OCI-LY3 (cell line): Measurements from ENCODE around the gene PAMR1.
A peak's percentile ranks its signal among the peaks of the same experiment; 100 is the strongest.

Experiments used
- CTCF ChIP-seq: fragments of 200-600, 300-600 bp; sonication (generic); IDR thresholded peaks from 2 replicates; pipeline ENCODE4 v1.5.1; 2014; ENCODE audit warnings: antibody characterized with exemption, low read length, low read depth
- EZH2phosphoT487 ChIP-seq: fragments of 200-600 bp; shearing (Covaris generic); IDR thresholded peaks from 2 replicates; pipeline ENCODE4 v1.6.1; 2018; ENCODE audit warnings: antibody characterized with exemption, mixed run types, low read depth

DNA sequence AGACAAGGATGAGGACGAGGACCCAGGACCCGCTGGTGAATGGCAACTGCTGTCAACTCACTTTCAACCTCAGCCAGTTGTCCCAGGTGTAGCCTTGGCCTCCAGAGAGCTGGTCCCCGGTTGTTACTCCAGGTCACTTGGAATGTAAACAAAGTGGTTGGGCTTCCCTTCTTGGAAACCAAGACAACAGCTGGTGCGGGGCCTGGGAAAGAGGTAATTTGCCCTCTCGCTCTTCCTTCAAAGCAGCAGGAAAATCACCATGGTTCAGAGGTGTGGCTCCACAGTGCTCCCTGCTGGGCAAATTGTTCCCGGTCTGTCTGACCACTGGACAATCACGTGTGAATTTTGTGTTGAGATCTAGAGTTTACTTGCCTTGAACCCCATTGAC, 121.0 kb downstream of the PAMR1 start:
- TF ChIP-seq CTCF (peak; percentile 90), EZH2phosphoT487 (no peak)
